DOHH2 (cell line): ENCODE measurements around the gene RNF144A.

Experiments used
- H3F3A ChIP-seq: fragments of 200-600 bp; sonication (generic), shearing (Covaris generic); 2 replicates; pipeline ENCODE4 v1.6.0; 2016; ENCODE audit warnings: antibody characterized with exemption, mild to moderate bottlenecking; ENCODE audit not compliant: control insufficient read depth, insufficient read depth
- H3K27ac ChIP-seq: fragments of 200-600 bp; sonication (generic); 2 replicates; pipeline ENCODE4 v1.5.1; 2014; ENCODE audit warnings: low read depth, mild to moderate bottlenecking, low read length, moderate library complexity
- H3K27me3 ChIP-seq: fragments of 200-600 bp; sonication (generic); 2 replicates; pipeline ENCODE4 v1.6.1; 2014; ENCODE audit warnings: mild to moderate bottlenecking, low read length, mixed read lengths; ENCODE audit not compliant: control insufficient read depth
- H3K36me3 ChIP-seq: fragments of 200-600 bp; sonication (generic); 2 replicates; pipeline ENCODE4 v1.6.1; 2014; ENCODE audit warnings: mild to moderate bottlenecking, low read length, moderate library complexity, mixed read lengths; ENCODE audit not compliant: control insufficient read depth
- H3K4me1 ChIP-seq: fragments of 200-600 bp; sonication (generic); 2 replicates; pipeline ENCODE4 v1.6.1; 2014; ENCODE audit warnings: mild to moderate bottlenecking, low read length, mixed read lengths; ENCODE audit not compliant: control insufficient read depth
- H3K4me2 ChIP-seq: fragments of 200-600 bp; sonication (generic); 2 replicates; pipeline ENCODE4 v1.6.0; 2014; ENCODE audit warnings: mild to moderate bottlenecking, low read length, moderate library complexity
- H3K4me3 ChIP-seq: fragments of 200-600 bp; sonication (generic); 2 replicates; pipeline ENCODE4 v1.5.1; 2014; ENCODE audit warnings: mild to moderate bottlenecking, low read length, mixed read lengths
- H3K79me2 ChIP-seq: fragments of 200-600 bp; sonication (generic); 2 replicates; pipeline ENCODE4 v1.6.1; 2014; ENCODE audit warnings: mild to moderate bottlenecking, low read length, mixed read lengths; ENCODE audit not compliant: control insufficient read depth
- H3K9me2 ChIP-seq: fragments of 200-600 bp; sonication (generic); replicated peaks from 2 replicates; pipeline ENCODE4 v1.6.1; 2014; ENCODE audit warnings: mild to moderate bottlenecking, low read length, mixed read lengths; ENCODE audit not compliant: control insufficient read depth
- H3K9me3 ChIP-seq: fragments of 200-600 bp; sonication (generic); 2 replicates; pipeline ENCODE4 v1.6.1; 2014; ENCODE audit warnings: antibody characterized with exemption, low read length, mixed read lengths; ENCODE audit not compliant: control insufficient read depth, insufficient read depth
- H4K20me1 ChIP-seq: fragments of 200-600 bp; sonication (generic); 2 replicates; pipeline ENCODE4 v1.6.0; 2014; ENCODE audit warnings: low read depth, mild to moderate bottlenecking, antibody characterized with exemption, low read length, moderate library complexity; ENCODE audit not compliant: control insufficient read depth, insufficient read depth
- EZH2phosphoT487 ChIP-seq: fragments of 200-600 bp; sonication (generic); IDR thresholded peaks from 2 replicates; pipeline ENCODE4 v1.6.1; 2017; ENCODE audit warnings: borderline replicate concordance, mild to moderate bottlenecking, antibody characterized with exemption, low read length, moderate library complexity, mixed read lengths
- TF ChIP-seq, protein P1 (sequence below): fragments of 200-600 bp; sonication (generic); IDR thresholded peaks from one replicate; pipeline ENCODE4 v1.5.1; 2014; ENCODE audit warnings: antibody characterized with exemption, mild to moderate bottlenecking, low read depth, low read length; ENCODE audit not compliant: poor library complexity, severe bottlenecking

The RNF144A gene

GRCh38 chr2:6939071-6939470 lies 21.9 kb downstream of the RNF144A start:
- no peaks in the 10 kb centered on the region for H3K36me3 ChIP-seq
- H3K9me2 ChIP-seq = no peaks in the 10 kb centered on the region
- H3K4me1 ChIP-seq = no peaks in the 10 kb centered on the region
- no peak overlapping the region for H3K27ac ChIP-seq
- no peaks in the 10 kb centered on the region for H3K79me2 ChIP-seq
- no peak overlapping the region for H3K4me3 ChIP-seq
- H3K4me2 ChIP-seq = no peak overlapping the region
- no peaks in the 10 kb centered on the region for H4K20me1 ChIP-seq
- H3K9me3 ChIP-seq = no peaks in the 10 kb centered on the region
- no peaks in the 10 kb centered on the region for H3F3A ChIP-seq
- no peaks in the 10 kb centered on the region for H3K27me3 ChIP-seq
- TF ChIP-seq EZH2phosphoT487 = no peak
- TF ChIP-seq, protein P1, sequence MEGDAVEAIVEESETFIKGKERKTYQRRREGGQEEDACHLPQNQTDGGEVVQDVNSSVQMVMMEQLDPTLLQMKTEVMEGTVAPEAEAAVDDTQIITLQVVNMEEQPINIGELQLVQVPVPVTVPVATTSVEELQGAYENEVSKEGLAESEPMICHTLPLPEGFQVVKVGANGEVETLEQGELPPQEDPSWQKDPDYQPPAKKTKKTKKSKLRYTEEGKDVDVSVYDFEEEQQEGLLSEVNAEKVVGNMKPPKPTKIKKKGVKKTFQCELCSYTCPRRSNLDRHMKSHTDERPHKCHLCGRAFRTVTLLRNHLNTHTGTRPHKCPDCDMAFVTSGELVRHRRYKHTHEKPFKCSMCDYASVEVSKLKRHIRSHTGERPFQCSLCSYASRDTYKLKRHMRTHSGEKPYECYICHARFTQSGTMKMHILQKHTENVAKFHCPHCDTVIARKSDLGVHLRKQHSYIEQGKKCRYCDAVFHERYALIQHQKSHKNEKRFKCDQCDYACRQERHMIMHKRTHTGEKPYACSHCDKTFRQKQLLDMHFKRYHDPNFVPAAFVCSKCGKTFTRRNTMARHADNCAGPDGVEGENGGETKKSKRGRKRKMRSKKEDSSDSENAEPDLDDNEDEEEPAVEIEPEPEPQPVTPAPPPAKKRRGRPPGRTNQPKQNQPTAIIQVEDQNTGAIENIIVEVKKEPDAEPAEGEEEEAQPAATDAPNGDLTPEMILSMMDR = no peak

GRCh38 chr2:6940820-6941219 lies 23.6 kb downstream of the RNF144A start:
- Histone ChIP-seq H3K4me1 (no peaks in the 10 kb centered on the region), H3K27ac (no peak overlapping the region), H3K4me2 (no peak overlapping the region), H4K20me1 (no peaks in the 10 kb centered on the region), H3K79me2 (no peaks in the 10 kb centered on the region), H3K36me3 (no peaks in the 10 kb centered on the region), H3F3A (no peaks in the 10 kb centered on the region), H3K27me3 (no peaks in the 10 kb centered on the region), H3K4me3 (no peak overlapping the region), H3K9me2 (no peaks in the 10 kb centered on the region), H3K9me3 (no peaks in the 10 kb centered on the region)
- no peak for TF ChIP-seq EZH2phosphoT487
- TF ChIP-seq, protein P1 = no peak

DNA sequence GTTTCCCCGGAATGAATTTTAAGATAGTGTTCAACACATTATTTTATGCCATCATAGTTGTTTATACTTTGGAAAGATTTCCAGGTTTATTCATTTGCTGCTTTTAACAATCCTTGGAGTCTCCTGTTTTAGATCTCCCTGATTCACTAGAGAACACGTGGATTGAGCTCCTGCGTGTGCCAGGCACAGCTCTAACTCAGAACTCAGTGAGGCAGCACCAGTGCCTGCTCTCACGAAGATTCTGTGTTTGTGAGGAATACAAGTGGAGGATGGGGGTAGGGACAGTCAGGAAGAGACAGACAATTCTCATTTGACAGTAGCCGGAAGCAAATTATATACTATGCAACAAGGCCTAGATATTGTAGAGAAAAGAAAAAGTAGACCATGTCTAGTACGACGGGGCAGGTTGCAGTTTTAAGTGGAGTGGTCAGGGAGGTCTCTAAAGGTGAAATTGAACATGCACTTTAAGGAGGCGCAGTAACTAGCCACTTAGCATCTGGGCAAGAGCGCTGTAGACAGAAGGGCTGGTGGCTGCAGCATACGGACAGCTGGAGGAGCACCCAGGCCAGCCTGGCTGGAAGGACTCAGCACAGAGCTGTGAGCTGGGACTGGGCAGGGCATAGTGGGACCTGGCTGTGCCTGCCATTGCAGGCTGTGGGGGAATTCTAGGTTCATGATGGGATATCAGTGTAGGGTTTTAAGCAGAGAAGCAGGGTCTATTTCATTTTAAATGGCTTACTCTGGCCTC lies 24.3 kb downstream of the RNF144A start:
- Histone ChIP-seq H4K20me1 (no peaks in the 10 kb centered on the region), H3K4me2 (no peak overlapping the region)
- TF ChIP-seq, protein P1 = no peak
- no peak for TF ChIP-seq EZH2phosphoT487

More for the DNA sequence above, 24.3 kb downstream of the RNF144A start:
- Histone ChIP-seq H3K4me1 (no peaks in the 10 kb centered on the region), H3K79me2 (no peaks in the 10 kb centered on the region), H3F3A (no peaks in the 10 kb centered on the region), H3K9me2 (no peaks in the 10 kb centered on the region), H3K27me3 (no peaks in the 10 kb centered on the region), H3K9me3 (no peaks in the 10 kb centered on the region), H3K27ac (no peak overlapping the region), H3K36me3 (no peaks in the 10 kb centered on the region), H3K4me3 (no peak overlapping the region)
